ENCODE results near the gene TTC23. TPM values are rescaled to one million over a fixed set of nuclear protein-coding genes. Genes with fewer than 3 reads are reported as not detected.
"Not testable (repeated sequence)": the region's sequence is repeated elsewhere in the genome, so short reads cannot be mapped to it uniquely, and the experiment has no call there.

TTC23 gene
- total RNA-seq, 8 experiments from 2014 or later, result 9.5 to 46.0 (median 20.8) TPM

DNA sequence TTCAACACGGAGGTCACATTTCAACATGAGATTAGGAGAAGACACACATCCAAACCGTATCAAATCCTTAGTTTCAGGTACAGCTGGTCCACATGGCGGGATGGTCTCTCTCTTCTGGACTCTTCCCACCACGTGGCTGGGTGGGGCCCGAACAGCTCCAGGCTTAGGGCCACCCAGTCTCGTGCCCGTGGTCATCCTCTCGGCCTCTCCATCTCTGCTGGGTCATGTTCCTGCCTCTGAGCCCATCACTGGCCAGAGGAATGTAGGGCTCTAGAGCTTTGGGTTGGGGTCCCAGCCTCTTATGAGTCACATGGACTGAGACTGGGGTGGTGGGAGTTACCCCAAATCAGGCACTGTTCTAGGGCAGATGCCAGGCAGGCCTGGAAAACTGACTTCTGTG lies 132.3 kb downstream of the TTC23 start:
- in situ Hi-C loops (cut with MboI; ENCODE audit: low pct_unique_long_range_greater_than_20kb in 2 of 9, low sequenced_read_pairs in 9 of 9, unreplicated experiment in 9 of 9), result loop anchor here in 1 of 9 experiments (25.0 kb wide), 1 partner anchor 595 kb away; no protein-coding TSS in a partner anchor
- Histone ChIP-seq H3K4me3 (no peak overlapping the region), H3K27ac (no peak overlapping the region), H3K4me1 (replicated peaks in 1 of 2) (peaks cover 0 to 2% of the 10 kb centered on the region in 2 donors)
- 96 to 100% methylated on average over 2 to 7 of the region's 8 CpGs; no CpG with 5 or more reads in 8 of the 10 experiments for WGBS, 10 experiments
- ATAC-seq (replicated peaks in 6 of 8), result no peak

DNA sequence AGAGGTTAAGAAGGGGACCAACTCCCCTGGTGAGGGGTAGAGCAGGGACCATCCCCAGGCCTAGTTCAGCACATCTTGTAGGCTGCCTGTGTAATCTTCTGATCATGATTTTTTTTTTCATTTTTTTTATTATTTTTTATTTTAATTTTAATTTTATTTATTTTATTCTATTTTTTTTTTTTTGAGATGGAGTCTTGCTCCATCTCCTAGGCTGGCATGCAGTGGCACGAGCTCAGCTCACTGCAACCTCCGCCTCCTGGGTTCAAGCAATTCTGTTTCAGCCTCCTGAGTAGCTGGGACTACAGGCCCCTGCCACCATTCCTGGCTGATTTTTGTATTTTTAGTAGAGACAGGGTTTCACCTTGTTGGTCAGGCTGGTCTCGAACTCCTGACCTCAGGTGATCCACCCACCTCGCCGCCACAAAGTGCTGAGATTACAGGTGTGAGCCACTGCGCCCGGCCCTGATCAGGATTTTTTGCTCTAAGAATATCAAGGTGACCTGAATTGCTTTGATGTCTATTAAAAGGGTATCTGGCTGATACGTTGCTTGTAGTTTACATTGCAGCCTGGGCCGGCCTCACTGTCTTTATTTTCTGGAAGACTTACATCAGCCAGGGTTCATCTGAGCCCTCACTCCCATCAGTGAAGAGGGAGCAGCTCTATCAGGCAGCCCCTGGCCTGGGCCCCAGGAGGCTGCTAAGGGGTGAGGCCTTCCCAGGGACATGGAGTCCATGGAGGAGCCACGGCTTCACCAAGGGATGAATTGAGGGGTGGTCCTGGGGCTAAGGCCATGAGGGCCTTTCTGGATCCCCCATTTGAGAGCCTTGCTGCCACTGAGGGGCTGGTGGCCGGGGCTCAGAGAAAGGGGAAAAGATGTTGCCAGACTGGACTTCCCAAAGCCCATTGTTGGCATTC lies 133.8 kb downstream of the TTC23 start:
- in situ Hi-C loops (cut with MboI; ENCODE audit: low pct_unique_long_range_greater_than_20kb in 2 of 9, low sequenced_read_pairs in 9 of 9, unreplicated experiment in 9 of 9), result loop anchor here in 1 of 9 experiments (25.0 kb wide), 1 partner anchor 597 kb away; no protein-coding TSS in a partner anchor
- Histone ChIP-seq H3K27ac (no peak overlapping the region), H3K4me3 (no peak overlapping the region), H3K4me1 (replicated peaks in 1 of 2) (peaks cover 2% of the 10 kb centered on the region in 2 donors)
- 43 to 100% (median 84%) methylated on average over 1 to 7 of the region's 11 CpGs for WGBS, 10 experiments
- no peak for ATAC-seq (replicated peaks in 6 of 8)

DNA sequence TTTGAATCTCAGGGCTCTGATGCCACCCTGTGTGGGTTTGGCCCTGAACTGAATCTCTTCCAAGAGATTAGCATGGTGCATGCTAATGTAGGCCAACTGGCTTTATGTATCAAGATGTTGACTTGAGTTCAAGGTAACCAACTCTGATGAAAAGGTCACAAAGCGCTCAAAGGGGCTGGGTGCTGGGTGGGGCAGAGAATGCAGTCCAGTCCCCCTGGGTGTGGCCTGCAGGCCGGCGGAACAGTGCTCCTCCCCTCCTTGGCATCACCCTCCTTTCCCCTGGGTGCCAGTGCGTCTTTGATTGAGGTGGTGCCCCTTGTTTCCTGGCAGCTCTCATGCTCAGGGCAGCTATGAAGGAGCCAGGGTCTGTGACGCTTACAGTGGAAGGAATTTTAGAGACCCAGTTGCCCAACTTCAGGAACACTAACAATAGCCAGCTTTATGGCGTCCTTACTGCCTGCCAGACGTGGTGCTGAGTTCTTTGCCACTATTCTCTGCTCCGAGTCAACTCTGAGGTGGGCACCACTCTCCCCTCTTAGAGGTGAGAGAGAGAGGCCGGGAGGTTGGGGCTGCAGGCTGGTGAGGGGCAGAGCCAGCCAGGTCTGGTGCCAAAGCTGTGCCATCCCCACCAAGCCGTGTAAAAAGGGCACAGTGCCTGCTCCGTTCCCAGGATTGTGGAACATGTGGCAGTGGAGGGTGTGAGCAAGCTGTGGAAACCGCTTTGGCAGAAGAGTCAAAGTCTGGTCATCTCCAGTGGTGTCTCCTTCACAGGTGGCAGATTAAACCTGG lies 134.7 kb downstream of the TTC23 start:
- WGBS, 10 experiments, result 0 to 93% (median 49%) methylated on average over 1 to 3 of the region's 12 CpGs; no CpG with 5 or more reads in 2 of the 10 experiments
- ATAC-seq (replicated peaks in 6 of 8), result peak in 3 of 8 experiments; percentile 26 to 66 (median 60)
- in situ Hi-C loops (cut with MboI; ENCODE audit: low pct_unique_long_range_greater_than_20kb in 2 of 9, low sequenced_read_pairs in 9 of 9, unreplicated experiment in 9 of 9), result loop anchor here in 1 of 9 experiments (25.0 kb wide), 1 partner anchor 598 kb away; no protein-coding TSS in a partner anchor
- Histone ChIP-seq H3K4me3 (no peak overlapping the region), H3K4me1 (replicated peaks in 1 of 2) (peaks cover 2 to 7% of the 10 kb centered on the region in 2 donors), H3K27ac (no peak overlapping the region)

DNA sequence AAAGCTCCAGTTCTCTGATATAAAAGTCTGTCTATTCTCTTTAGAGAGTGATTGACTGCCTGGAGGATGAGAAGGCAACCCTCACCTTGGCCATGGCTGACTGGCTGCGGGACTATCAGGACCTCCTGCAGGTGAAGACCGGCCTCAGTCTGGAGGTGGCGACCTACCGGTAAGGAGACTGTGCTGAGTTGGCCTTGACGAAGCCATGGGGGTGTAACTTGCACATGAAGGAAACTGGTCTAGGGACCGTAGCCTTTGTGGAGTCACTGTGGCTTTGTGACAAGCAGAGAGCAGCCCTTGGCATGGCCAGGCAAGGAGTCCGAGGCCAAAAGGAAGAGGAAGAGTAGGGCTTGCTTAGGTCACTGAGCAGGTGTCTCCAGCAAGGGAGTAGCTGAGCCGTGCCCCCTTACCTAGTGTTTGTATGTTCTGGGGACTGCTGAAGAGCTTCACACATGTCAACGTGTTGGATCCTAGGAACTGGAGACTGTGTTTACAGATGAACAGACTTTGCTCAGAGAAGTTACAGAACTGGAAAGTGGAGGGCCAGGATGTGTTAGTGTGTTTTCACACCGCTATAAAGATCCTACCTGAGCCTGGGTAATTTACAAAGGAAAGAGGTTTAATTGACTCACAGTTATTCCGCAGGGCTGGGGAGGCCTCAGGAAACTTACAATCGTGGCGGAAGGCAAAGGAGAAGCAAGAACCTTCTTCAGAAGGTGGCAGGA lies 135.7 kb downstream of the TTC23 start:
- in situ Hi-C loops (cut with MboI; ENCODE audit: low pct_unique_long_range_greater_than_20kb in 2 of 9, low sequenced_read_pairs in 9 of 9, unreplicated experiment in 9 of 9), result loop anchor here in 1 of 9 experiments (25.0 kb wide), 1 partner anchor 599 kb away; no protein-coding TSS in a partner anchor
- no peak for ATAC-seq (replicated peaks in 6 of 8)
- WGBS, 10 experiments, result 75 to 95% (median 87%) methylated on average over 2 to 13 of the region's 13 CpGs; no CpG with 5 or more reads in 2 of the 10 experiments
- H3K4me3 ChIP-seq, result no peak overlapping the region
- no peak overlapping the region for H3K27ac ChIP-seq
- H3K4me1 ChIP-seq (replicated peaks in 1 of 2), result peaks cover 2 to 7% of the 10 kb centered on the region in 2 donors

DNA sequence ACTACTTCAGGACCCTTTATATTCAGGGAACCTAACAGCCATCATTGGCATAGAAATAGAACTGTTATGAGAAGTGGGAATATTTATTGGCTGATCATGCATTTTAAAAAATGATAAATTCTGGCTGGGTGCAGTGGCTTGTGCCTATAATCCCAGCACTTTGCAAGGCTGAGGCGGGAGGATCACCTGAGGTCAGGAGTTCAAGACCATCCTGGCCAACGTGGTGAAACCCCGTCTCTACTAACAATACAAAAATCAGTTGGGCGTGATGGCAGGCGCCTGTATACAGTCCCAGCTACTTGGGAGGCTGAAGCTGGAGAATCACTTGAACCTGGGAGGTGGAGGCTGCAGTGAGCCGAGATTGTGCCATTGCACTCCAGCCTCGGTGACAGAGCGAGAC lies 137.7 kb downstream of the TTC23 start:
- ATAC-seq (replicated peaks in 6 of 8); H3K4me1 ChIP-seq (replicated peaks in 1 of 2); H3K4me3 ChIP-seq; H3K27ac ChIP-seq: not testable (repeated sequence)
- in situ Hi-C loops (cut with MboI; ENCODE audit: low pct_unique_long_range_greater_than_20kb in 2 of 9, low sequenced_read_pairs in 9 of 9, unreplicated experiment in 9 of 9), result loop anchor here in 1 of 9 experiments (25.0 kb wide), 1 partner anchor 601 kb away; no protein-coding TSS in a partner anchor
- 70 to 100% (median 89%) methylated on average over 1 to 8 of the region's 8 CpGs; no CpG with 5 or more reads in 2 of the 10 experiments for WGBS, 10 experiments

GRCh38 chr15:99110581-99111320 lies 138.6 kb downstream of the TTC23 start:
- H3K27ac ChIP-seq, result no peak overlapping the region
- no peak for ATAC-seq (replicated peaks in 6 of 8)
- H3K4me3 ChIP-seq, result no peak overlapping the region
- WGBS, 10 experiments, result 17 to 89% (median 75%) methylated on average over 2 to 7 of the region's 8 CpGs; no CpG with 5 or more reads in 1 of the 10 experiments
- in situ Hi-C loops (cut with MboI; ENCODE audit: low pct_unique_long_range_greater_than_20kb in 2 of 9, low sequenced_read_pairs in 9 of 9, unreplicated experiment in 9 of 9), result loop anchor here in 1 of 9 experiments (25.0 kb wide), 1 partner anchor 602 kb away; no protein-coding TSS in a partner anchor
- peaks cover 2 to 14% of the 10 kb centered on the region in 2 donors for H3K4me1 ChIP-seq (replicated peaks in 1 of 2)

DNA sequence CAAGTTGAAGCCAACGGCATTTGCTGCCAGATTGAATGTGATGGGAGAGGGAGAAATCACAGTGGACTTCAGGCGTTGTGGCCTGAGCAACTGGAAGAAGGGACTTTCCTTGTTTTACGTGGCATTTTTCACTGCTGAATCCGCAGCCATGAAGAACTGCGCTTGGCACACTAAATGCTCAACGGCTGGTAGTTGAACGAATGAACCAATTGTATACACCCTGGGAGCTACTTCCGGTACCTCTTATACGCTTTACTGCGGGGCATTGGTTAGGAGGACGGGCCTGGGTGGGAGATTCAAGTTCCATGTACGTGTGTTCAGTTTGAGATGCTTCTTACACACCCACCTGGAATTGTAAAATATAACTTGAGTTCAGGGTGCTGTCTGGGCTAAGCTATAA lies 139.3 kb downstream of the TTC23 start:
- in situ Hi-C loops (cut with MboI; ENCODE audit: low pct_unique_long_range_greater_than_20kb in 2 of 9, low sequenced_read_pairs in 9 of 9, unreplicated experiment in 9 of 9), result loop anchor here in 1 of 9 experiments (25.0 kb wide), 1 partner anchor 602 kb away; no protein-coding TSS in a partner anchor
- Histone ChIP-seq H3K4me3 (no peak overlapping the region), H3K4me1 (replicated peaks in 1 of 2) (peaks cover 2 to 14% of the 10 kb centered on the region in 2 donors), H3K27ac (no peak overlapping the region)
- WGBS, 10 experiments, result 78 to 100% (median 92%) methylated on average over 1 to 7 of the region's 12 CpGs; no CpG with 5 or more reads in 2 of the 10 experiments
- no peak for ATAC-seq (replicated peaks in 6 of 8)

DNA sequence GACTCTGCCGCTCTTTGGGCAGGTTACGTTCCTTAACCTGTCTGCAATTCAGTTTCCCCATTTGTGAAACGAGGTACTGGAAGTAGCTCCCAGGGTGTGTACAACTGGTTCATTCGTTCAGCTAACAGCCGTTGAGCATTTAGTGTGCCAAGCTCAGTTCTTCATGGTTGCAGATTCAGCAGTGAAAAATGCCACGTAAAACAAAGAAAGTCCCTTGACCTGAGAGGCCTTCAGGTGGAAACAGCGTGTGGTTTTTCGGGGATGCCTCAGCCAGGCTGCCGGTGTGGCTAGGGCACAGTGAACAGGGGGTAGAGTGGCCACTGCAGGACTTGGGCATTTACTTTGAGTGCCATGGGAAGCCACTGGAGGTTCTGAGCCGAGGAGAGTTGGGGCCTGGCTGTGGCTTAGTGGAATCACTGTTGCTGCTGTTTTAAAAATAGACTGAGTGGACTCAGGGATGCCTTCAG lies 139.8 kb downstream of the TTC23 start:
- no peak for ATAC-seq (replicated peaks in 6 of 8)

DNA sequence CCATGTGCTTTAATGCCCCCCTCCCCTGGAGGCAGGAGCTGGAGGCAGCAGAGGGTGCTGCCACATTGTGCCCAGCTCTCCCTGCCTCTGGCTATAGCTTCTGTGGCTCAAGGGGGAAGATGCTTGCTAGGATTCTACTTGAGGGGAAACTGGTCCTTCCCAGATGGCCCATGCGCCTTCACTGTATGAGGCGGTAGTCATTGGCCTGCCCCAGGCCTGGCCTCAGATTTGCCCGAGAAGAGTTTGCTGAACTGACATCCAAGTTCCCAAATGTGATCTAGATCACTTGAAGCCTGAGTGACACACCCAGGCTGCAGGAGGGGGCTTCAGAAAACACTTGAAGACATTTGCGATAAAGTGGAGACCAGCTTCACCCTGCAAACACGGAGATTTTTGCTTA lies 140.4 kb downstream of the TTC23 start:
- ATAC-seq (replicated peaks in 6 of 8), result no peak
- 80 to 100% (median 92%) methylated on average over 1 to 5 of the region's 5 CpGs; no CpG with 5 or more reads in 5 of the 10 experiments for WGBS, 10 experiments
- Histone ChIP-seq H3K27ac (no peak overlapping the region), H3K4me3 (no peak overlapping the region), H3K4me1 (replicated peaks in 1 of 2) (peaks cover 2 to 14% of the 10 kb centered on the region in 2 donors)
- in situ Hi-C loops (cut with MboI; ENCODE audit: low pct_unique_long_range_greater_than_20kb in 2 of 9, low sequenced_read_pairs in 9 of 9, unreplicated experiment in 9 of 9), result loop anchor here in 3 of 9 experiments (10.0 to 25.0 kb wide), 2 partner anchors 106 to 603 kb away; no protein-coding TSS in a partner anchor

More for the DNA sequence above, 139.8 kb downstream of the TTC23 start:
- H3K4me1 ChIP-seq (replicated peaks in 1 of 2), result peaks cover 2 to 14% of the 10 kb centered on the region in 2 donors
- no peak overlapping the region for H3K27ac ChIP-seq
- in situ Hi-C loops (cut with MboI; ENCODE audit: low pct_unique_long_range_greater_than_20kb in 2 of 9, low sequenced_read_pairs in 9 of 9, unreplicated experiment in 9 of 9), result loop anchor here in 3 of 9 experiments (10.0 to 25.0 kb wide), 2 partner anchors 105 to 603 kb away; no protein-coding TSS in a partner anchor
- 73 to 100% (median 82%) methylated on average over 2 to 6 of the region's 10 CpGs; no CpG with 5 or more reads in 2 of the 10 experiments for WGBS, 10 experiments
- no peak overlapping the region for H3K4me3 ChIP-seq

DNA sequence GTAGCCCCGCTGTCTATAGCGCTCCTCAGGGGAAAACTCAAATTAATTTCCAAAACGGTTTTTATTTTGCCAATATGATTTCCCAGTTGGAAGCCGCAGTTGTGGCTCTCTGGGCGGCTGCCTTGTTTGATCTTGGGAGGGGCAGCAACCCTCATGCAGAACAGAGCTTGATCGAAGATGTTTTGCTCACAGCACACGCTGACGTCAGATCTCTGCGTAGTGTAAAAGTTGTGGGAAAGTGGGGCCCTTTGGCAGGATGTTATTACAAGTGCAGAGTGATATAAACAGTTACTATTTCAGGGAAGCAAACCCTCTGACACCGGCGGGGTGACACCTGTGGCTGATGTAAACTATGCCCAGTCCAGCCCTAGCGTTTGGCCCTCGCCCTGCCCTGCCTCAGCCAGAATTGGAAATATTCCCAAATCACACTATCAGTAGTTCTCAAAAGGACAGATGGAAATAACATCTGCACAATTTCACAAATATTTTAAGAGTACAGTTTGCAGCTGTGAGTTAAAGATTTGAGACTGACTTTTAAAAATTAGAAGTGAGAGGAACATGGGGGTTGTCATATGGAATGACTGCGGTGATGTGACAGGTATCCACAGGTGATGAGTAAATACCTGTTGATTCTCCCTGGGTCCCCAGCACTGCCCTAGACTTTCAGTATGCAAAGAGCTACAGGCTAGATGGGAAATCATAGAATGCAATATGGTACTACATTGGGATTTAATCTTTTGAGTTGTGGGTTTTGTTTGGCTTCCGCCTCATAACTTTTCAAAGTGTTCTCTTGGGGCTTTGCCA lies 142.8 kb downstream of the TTC23 start:
- WGBS, 10 experiments, result 34 to 100% (median 69%) methylated on average over 1 to 10 of the region's 15 CpGs; no CpG with 5 or more reads in 1 of the 10 experiments
- ATAC-seq (replicated peaks in 6 of 8), result no peak
- Histone ChIP-seq H3K4me1 (replicated peaks in 1 of 2) (peaks cover 2 to 14% of the 10 kb centered on the region in 2 donors), H3K4me3 (peak overlapping the region; percentile 39 to 53 (median 46)), H3K27ac (no peak overlapping the region)
- in situ Hi-C loops (cut with MboI; ENCODE audit: low pct_unique_long_range_greater_than_20kb in 2 of 9, low sequenced_read_pairs in 9 of 9, unreplicated experiment in 9 of 9), result loop anchor here in 3 of 9 experiments (10.0 to 25.0 kb wide), 2 partner anchors 108 to 606 kb away; no protein-coding TSS in a partner anchor
